ENCODE data around the gene KCTD2. TPM values are rescaled to one million over a fixed set of nuclear protein-coding genes. Genes with fewer than 3 reads are reported as not detected.
A peak's percentile ranks its signal among the peaks of the same experiment; 100 is the strongest.
"Not testable (repeated sequence)": the region's sequence is repeated elsewhere in the genome, so short reads cannot be mapped to it uniquely, and the experiment has no call there.

Gene KCTD2
- total and polyA plus RNA-seq, 2 of the 13 experiments (the other 11 are each of a cell fraction or from before 2014, with no cell fraction given): 28.3 to 32.6 TPM

DNA sequence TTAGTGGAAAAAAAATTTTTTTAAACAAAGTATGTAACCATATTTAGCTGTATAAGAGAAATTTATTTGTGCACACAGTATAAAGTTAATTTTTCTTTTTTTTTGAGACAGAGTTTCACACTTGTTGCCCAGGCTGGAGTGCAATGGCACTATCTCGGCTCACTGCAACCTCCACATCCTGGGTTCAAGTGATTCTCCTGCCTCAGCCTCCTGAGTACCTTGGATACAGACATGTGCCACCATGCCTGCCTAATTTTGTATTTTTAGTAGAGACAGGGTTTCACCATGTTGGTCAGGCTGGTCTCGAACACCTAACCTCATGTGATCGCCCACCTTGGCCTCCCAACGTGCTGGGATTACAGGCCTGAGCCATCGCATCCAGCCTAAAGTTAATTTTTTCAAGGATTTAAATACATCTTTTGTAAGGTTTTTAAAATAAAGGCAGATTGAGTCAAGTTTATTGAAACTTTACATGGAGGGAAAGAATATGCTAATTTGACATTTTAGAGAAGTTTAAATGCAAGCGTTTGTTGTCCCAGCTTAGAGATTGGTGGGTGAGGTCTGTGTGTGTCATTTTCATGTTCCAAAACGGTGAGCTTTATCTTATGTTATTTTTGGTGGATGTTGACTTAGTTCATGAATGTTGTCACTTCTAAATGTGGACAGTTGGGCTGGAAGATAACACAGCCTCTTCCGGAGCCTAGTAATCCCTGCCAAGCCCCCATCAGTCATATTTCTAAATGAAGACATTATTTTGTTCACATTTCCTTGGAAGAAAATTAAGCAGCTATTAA is 24.6 kb downstream of the KCTD2 start (continued):
- TF ChIP-seq MAFK (conservative IDR thresholded peaks at IDR 0.05 in 1 of 2, IDR thresholded peaks at IDR 0.05 in 1 of 2; ENCODE audit: low read length in 2 of 2) (peak; percentile 19 to 38; a peak in 2 of 4 replicates), FOXA1 (CRISPR knock-in tag; IDR thresholded peaks at IDR 0.05) (peak; percentile 66), ZFP1 (CRISPR knock-in tag; IDR thresholded peaks at IDR 0.05) (peak; percentile 78; the same call in 1 of the 2 replicates), LCORL (CRISPR knock-in tag; IDR thresholded peaks at IDR 0.05) (peak; percentile 39; the same call in 1 of the 2 replicates)
- TF ChIP-seq FOXA1, LCORL (IDR thresholded peaks at IDR 0.05): not testable (repeated sequence)
- TF ChIP-seq, protein P1, sequence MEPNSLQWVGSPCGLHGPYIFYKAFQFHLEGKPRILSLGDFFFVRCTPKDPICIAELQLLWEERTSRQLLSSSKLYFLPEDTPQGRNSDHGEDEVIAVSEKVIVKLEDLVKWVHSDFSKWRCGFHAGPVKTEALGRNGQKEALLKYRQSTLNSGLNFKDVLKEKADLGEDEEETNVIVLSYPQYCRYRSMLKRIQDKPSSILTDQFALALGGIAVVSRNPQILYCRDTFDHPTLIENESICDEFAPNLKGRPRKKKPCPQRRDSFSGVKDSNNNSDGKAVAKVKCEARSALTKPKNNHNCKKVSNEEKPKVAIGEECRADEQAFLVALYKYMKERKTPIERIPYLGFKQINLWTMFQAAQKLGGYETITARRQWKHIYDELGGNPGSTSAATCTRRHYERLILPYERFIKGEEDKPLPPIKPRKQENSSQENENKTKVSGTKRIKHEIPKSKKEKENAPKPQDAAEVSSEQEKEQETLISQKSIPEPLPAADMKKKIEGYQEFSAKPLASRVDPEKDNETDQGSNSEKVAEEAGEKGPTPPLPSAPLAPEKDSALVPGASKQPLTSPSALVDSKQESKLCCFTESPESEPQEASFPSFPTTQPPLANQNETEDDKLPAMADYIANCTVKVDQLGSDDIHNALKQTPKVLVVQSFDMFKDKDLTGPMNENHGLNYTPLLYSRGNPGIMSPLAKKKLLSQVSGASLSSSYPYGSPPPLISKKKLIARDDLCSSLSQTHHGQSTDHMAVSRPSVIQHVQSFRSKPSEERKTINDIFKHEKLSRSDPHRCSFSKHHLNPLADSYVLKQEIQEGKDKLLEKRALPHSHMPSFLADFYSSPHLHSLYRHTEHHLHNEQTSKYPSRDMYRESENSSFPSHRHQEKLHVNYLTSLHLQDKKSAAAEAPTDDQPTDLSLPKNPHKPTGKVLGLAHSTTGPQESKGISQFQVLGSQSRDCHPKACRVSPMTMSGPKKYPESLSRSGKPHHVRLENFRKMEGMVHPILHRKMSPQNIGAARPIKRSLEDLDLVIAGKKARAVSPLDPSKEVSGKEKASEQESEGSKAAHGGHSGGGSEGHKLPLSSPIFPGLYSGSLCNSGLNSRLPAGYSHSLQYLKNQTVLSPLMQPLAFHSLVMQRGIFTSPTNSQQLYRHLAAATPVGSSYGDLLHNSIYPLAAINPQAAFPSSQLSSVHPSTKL (CRISPR knock-in tag; IDR thresholded peaks at IDR 0.05): 0 out of 2 replicates have a peak, but pooled peaks have one; percentile 37

DNA sequence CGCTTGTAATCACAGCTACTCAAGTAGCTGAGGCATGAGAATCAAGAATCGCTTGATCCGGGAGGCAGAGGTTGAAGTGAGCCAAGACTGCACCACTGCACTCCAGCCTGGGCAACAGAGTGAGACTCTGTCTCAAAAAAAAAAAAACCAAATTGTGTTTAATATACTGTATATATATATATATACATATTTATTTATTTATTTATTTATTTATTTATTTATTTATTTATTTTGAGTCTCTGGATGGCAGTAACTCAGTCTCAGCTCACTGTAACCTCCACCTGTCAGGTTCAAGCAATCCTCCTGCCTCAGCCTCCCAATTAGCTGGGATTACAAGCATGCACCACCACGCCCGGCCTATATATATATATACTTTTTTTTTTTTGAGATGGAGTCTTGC is 25.9 kb downstream of the KCTD2 start:
- H3K4me2 ChIP-seq (ENCODE audit: low read depth, low read length); H3K79me2 ChIP-seq (ENCODE audit: insufficient read depth, low read length); DNase-seq (ENCODE audit: low spot score); FAIRE-seq; H3K36me3 ChIP-seq (replicated peaks in 1 of 2; ENCODE audit: control insufficient read depth in 1 of 2, insufficient read depth in 2 of 2, low read length in 2 of 2); BruUV-seq (replicated peaks); H3K9ac ChIP-seq (ENCODE audit: insufficient read depth, low read depth, low read length); in situ Hi-C loops (cut with HindIII; ENCODE audit: extremely low pct_ligation_motif_present, low pct_unique_long_range_greater_than_20kb); H4K20me1 ChIP-seq (ENCODE audit: insufficient read depth, low read length); ATAC-seq; H3K4me3 ChIP-seq (replicated peaks in 1 of 3; ENCODE audit: insufficient read depth in 1 of 3, low read depth in 2 of 3, low read length in 3 of 3); CTCF ChIA-PET (ENCODE audit: low intra/inter-chr PET ratio, low total read pairs); H3K27ac ChIP-seq (ENCODE audit: extremely low read length, insufficient read depth, low read length); H2AFZ ChIP-seq (ENCODE audit: low read length); H3K9me3 ChIP-seq (ENCODE audit: low read length): not testable (repeated sequence)
- peaks cover 0 to 23% of the 10 kb centered on the region in 2 experiments; a peak in 3 of 5 replicates for H3K27me3 ChIP-seq (ENCODE audit: control insufficient read depth in 1 of 2, insufficient read depth in 2 of 2, low read length in 2 of 2)
- peaks cover 64% of the 10 kb centered on the region for H3K4me1 ChIP-seq (ENCODE audit: insufficient read depth, low read length)
- WGBS (ENCODE audit: low lambda C conversion rate): 91% methylated on average over 5 of the region's 5 CpGs
- intact Hi-C loops (cut with micrococcal nuclease; ENCODE audit: unreplicated experiment): loop anchor here (5.0 kb wide), 1 partner anchor 34 kb away; the partner anchor contains the start of gene ARMC7
- POLR2A ChIA-PET: interaction anchor here (2.0 to 2.1 kb wide), 2 partner anchors 15 to 18 kb away, joined by 7 to 18 read pairs; partner anchors contain the start of gene SLC16A5

Measured in HepG2 (cell line).